AG10803 (cell line): ENCODE results near the gene CD40.
A peak's percentile ranks its signal among the peaks of the same experiment; 100 is the strongest.

Experiments used
- DNase-seq: peaks from one replicate; pipeline ENCODE4 v3.0.0; 2010; ENCODE audit warnings: low read depth
- H3K4me3 ChIP-seq: 2 replicates; pipeline ENCODE4 v1.5.1; 2011; ENCODE audit warnings: mild to moderate bottlenecking, low read length, control low read depth
- CTCF ChIP-seq: conservative IDR thresholded peaks from 2 replicates; pipeline ENCODE4 v1.5.1; 2011; ENCODE audit warnings: mild to moderate bottlenecking, low read length, control low read depth, inconsistent platforms

Gene CD40

GRCh38 chr20:46123482-46124245, 5.5 kb downstream of the CD40 start:
- DNase-seq, result no peak
- no peak for TF ChIP-seq CTCF
- no peak overlapping the region for H3K4me3 ChIP-seq

- TF ChIP-seq CTCF, result no peak
- DNase-seq, result no peak
- H3K4me3 ChIP-seq, result no peak overlapping the region
Measured at GRCh38 chr20:46126440-46127056, 8.4 kb downstream of the CD40 start.

- H3K4me3 ChIP-seq, result no peak overlapping the region
- TF ChIP-seq CTCF, result no peak
- DNase-seq, result no peak
Measured at GRCh38 chr20:46127396-46128010, 9.4 kb downstream of the CD40 start.

DNA sequence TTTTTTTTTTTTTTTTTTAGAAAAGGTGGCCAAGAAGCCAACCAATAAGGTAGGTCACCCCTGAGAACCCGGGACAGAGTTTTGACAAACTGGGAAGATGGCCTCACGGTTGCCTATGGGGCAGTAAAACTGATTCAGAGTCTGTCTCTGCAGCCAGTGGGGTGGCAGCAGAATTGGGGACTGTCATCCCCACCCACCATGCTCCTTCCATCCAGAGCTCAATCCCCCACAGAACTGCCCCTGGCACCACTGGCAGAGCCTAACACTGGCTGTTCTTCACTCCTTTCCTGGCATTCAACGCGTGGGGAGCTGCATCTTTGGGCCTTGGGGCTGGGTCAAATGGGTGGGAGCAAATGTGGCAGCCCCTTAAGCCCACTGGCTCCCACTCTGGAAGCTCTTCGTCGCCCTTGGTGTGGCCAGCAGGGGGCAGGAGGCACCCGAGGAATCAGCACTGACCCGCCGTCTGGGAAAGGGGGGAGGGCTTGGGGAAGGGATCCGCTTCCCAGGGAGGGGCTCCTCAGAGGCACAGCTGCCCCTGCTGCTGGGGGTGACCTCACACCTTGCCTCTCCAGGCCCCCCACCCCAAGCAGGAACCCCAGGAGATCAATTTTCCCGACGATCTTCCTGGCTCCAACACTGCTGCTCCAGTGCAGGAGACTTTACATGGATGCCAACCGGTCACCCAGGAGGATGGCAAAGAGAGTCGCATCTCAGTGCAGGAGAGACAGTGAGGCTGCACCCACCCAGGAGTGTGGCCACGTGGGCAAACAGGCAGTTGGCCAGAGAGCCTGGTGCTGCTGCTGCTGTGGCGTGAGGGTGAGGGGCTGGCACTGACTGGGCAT, 10.4 kb downstream of the CD40 start:
- H3K4me3 ChIP-seq, result no peak overlapping the region
- no peak for DNase-seq
- TF ChIP-seq CTCF, result peak; percentile 51

DNA sequence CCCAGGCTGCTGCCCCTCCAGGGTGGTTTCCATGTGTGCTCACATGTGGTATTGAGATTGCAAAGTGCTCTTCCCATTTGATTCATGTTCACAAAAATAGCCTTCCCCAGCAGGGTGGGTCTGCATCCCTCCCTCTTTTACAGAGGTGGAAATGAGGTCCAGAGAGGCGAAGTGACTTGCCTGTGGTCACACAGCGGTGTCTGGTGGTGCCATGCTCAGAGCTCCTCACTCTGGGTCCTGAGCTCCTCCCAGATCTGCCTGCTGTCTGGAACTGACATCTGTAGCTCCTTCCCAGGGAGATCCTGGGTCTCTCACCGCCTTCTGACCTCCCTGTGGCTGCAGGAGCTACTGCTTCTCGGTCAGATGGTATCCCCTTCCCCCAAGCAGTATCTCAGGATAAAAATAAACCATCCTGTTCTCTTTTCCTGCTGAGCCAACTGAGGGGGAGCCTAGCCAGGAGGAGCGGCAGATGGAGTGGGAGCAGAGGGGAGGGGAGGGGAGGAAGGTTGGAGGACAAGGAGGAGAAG, 11.9 kb downstream of the CD40 start:
- no peak for DNase-seq
- H3K4me3 ChIP-seq, result no peak overlapping the region
- TF ChIP-seq CTCF, result no peak

- no peak overlapping the region for H3K4me3 ChIP-seq
- no peak for DNase-seq
- no peak for TF ChIP-seq CTCF
Measured at GRCh38 chr20:46130534-46130933, 12.4 kb downstream of the CD40 start.
